Adrenal gland (tissue), 12 donors: Measurements from ENCODE around the gene OR2T4. TPM values are rescaled to one million over a fixed set of nuclear protein-coding genes. Genes with fewer than 3 reads are reported as not detected.

Experiments used
- DNase-seq, 7 donors: peaks; one replicate each; pipeline ENCODE4 v3.0.0-alpha.2; 2019 to 2020
- H3K27ac ChIP-seq, 5 donors: fragments of 200-600 bp; sonication (generic) in 4 of 5; 1 replicate in 3 of 5; 2 replicates in 2 of 5; pipeline versions ENCODE4 v1.5.1 to v1.8.0; 2016 to 2020; ENCODE audit warnings: mild to moderate bottlenecking in 1 of 5
- H3K27me3 ChIP-seq: fragments of 200-600 bp; 2 replicates; pipeline ENCODE4 v1.8.0; 2021
- H3K36me3 ChIP-seq, 2 donors: fragments of 200-600 bp; replicated peaks in 1 of 2; 1 replicate in 1 of 2; 2 replicates in 1 of 2; pipeline versions ENCODE4 v1.5.1 to v1.8.0; 2018 to 2022
- H3K4me1 ChIP-seq, 2 donors: fragments of 200-600 bp; replicated peaks in 1 of 2; 1 replicate in 1 of 2; 2 replicates in 1 of 2; pipeline versions ENCODE4 v1.5.1 to v1.8.0; 2018 to 2021
- H3K4me3 ChIP-seq, 4 donors: fragments of 200-600 bp; sonication (generic) in 3 of 4; one replicate each; pipeline ENCODE4 v1.5.1; 2016 to 2018
- H3K9me3 ChIP-seq, 3 donors: fragments of 200-600 bp; sonication (generic) in 1 of 3; replicated peaks in 1 of 3; 1 replicate in 2 of 3; 2 replicates in 1 of 3; pipeline versions ENCODE4 v1.5.1 to v1.8.0; 2016 to 2021
- CTCF ChIP-seq, 6 experiments: fragments of 450-650 bp in 4 of 6; fragments of 200-600 bp in 2 of 6; sonication (generic) in 1 of 6; IDR thresholded peaks; 1 replicate in 5 of 6; 2 replicates in 1 of 6; pipeline versions ENCODE4 v1.5.1 to v1.8.0; 2016 to 2021; ENCODE audit warnings: antibody characterized with exemption in 6 of 6, mild to moderate bottlenecking in 2 of 6, moderate library complexity in 1 of 6
- POLR2A ChIP-seq, 2 donors: fragments of 450-650 bp; IDR thresholded peaks; one replicate each; pipeline ENCODE4 v1.6.1; 2017; ENCODE audit warnings: antibody characterized with exemption in 2 of 2, mild to moderate bottlenecking in 2 of 2, moderate library complexity in 1 of 2
- WGBS, 4 donors: extraction: QIAGEN DNeasy Blood & Tissue Kit in 2 of 4; methylation state at CpG; one replicate each; pipeline versions ENCODE4 v1.1.5 to v1.1.7; 2013 to 2017; 5-methylcytosine and 5-hydroxymethylcytosine counted together
- intact Hi-C, 2 donors: fragments of 100-400 bp; cut with DNase I; formaldehyde crosslinking; loops; one replicate each; pipeline versions ENCODE4 v1.14.1 to v1.15.0; 2022 to 2023
- polyA plus RNA-seq, 3 donors: library from polyadenylated mRNA; stranded (reverse); fragments of 200-250 nt in 2 of 3; fragments of 350-450 nt in 1 of 3; fragmentation: Illumina TruSeq in 1 of 3; extraction: RNeasy Lipid Tissue Mini Kit (QIAGEN cat#74804) in 1 of 3; gene quantifications; one replicate each; pipeline ENCODE4 v1.2.3, GENCODE V29; 2013 to 2014
- total RNA-seq, 9 donors: library from RNA; depleted of rRNA in 4 of 9; stranded (reverse); fragments of >200 nt in 4 of 9; fragments of 120-200 nt in 1 of 9; fragmentation: NEBNext Ultra II Directional in 1 of 9; extraction: Animal tissue kit (Norgen Biotek cat#: 25700) in 1 of 9; gene quantifications; one replicate each; pipeline versions ENCODE4 v1.1.0 to v1.2.4, GENCODE V29; 2013 to 2023
- donor health status: healthy with polysubstance abuse.
- donor health status: Bipolar disorder and iron deficiency.
- donor health status: DM: yes; HTN: yes; CAD: no.
- donor health status: DM: no; HTN: no; CAD: no.
- donor health status: DM: no; HTN: no; CAD: no.
- donor health status: DM: yes; HTN: yes; CAD: no.

Gene OR2T4
- total and polyA plus RNA-seq, 12 donors, result not detected

- no peaks in the 10 kb centered on the region for H3K27me3 ChIP-seq
- no peaks in the 10 kb centered on the region for H3K9me3 ChIP-seq
- no peaks in the 10 kb centered on the region for H3K4me1 ChIP-seq
- no peaks in the 10 kb centered on the region for H3K36me3 ChIP-seq
- DNase-seq, result no peak
- TF ChIP-seq POLR2A (IDR thresholded peaks at IDR 0.05), result no peak
- no peak for TF ChIP-seq CTCF (IDR thresholded peaks at IDR 0.05)
- WGBS, 4 donors, result 39 to 47% (median 42%) methylated on average over 2 of the region's 2 CpGs
- intact Hi-C loops, result no loop called here
- H3K4me3 ChIP-seq, result no peak overlapping the region
- no peak overlapping the region for H3K27ac ChIP-seq
These were observed 27.0 kb downstream of the OR2T4 start for GRCh38 chr1:248388426-248388825.

- Histone ChIP-seq H3K4me3 (no peak overlapping the region), H3K4me1 (no peaks in the 10 kb centered on the region), H3K27me3 (no peaks in the 10 kb centered on the region), H3K9me3 (no peaks in the 10 kb centered on the region), H3K36me3 (no peaks in the 10 kb centered on the region), H3K27ac (no peak overlapping the region)
- TF ChIP-seq POLR2A (IDR thresholded peaks at IDR 0.05) (no peak), CTCF (IDR thresholded peaks at IDR 0.05) (no peak)
- no peak for DNase-seq
- WGBS, 4 donors, result 33 to 69% (median 45%) methylated on average over 2 of the region's 2 CpGs
- intact Hi-C loops, result no loop called here
These were observed 31.6 kb downstream of the OR2T4 start for GRCh38 chr1:248393050-248393449.

GRCh38 chr1:248402748-248403147 is 41.3 kb downstream of the OR2T4 start, which contains the start of gene OR2T1:
TSS of gene OR2T1 (plus strand) at chr1:248403048. CDS start at chr1:248406148, 3,100 bp downstream.
- H3K4me1 ChIP-seq, result no peaks in the 10 kb centered on the region
- no peak within 1 kb of the TSS for H3K4me3 ChIP-seq
- DNase-seq, result no peak
- 64 to 70% (median 66%) methylated on average over 3 of the region's 3 CpGs for WGBS, 4 donors
- H3K36me3 ChIP-seq, result no peaks in the 10 kb centered on the region
- intact Hi-C loops, result no loop called here
- no peaks in the 10 kb centered on the region for H3K9me3 ChIP-seq
- no peak within 1 kb of the TSS for H3K27ac ChIP-seq
- no peak for TF ChIP-seq POLR2A (IDR thresholded peaks at IDR 0.05)
- H3K27me3 ChIP-seq, result no peaks in the 10 kb centered on the region

- no peaks in the 10 kb centered on the region for H3K36me3 ChIP-seq
- 81 to 88% (median 84%) methylated on average over 6 of the region's 6 CpGs for WGBS, 4 donors
- no peaks in the 10 kb centered on the region for H3K4me1 ChIP-seq
- no peaks in the 10 kb centered on the region for H3K27me3 ChIP-seq
- no peaks in the 10 kb centered on the region for H3K9me3 ChIP-seq
- no peak overlapping the region for H3K4me3 ChIP-seq
- no peak for DNase-seq
- intact Hi-C loops, result no loop called here
- TF ChIP-seq CTCF (IDR thresholded peaks at IDR 0.05) (no peak), POLR2A (IDR thresholded peaks at IDR 0.05) (no peak)
- no peak overlapping the region for H3K27ac ChIP-seq
These were observed 42.6 kb downstream of the OR2T4 start for GRCh38 chr1:248404024-248404423.
